HepG2 (cell line): ENCODE results near the gene LOXL3. TPM values are rescaled to one million over a fixed set of nuclear protein-coding genes. Genes with fewer than 3 reads are reported as not detected.

Experiments used
- ATAC-seq: fragments of 200-7000 bp; cut with Tn5 transposase; 3 replicates; pipeline ENCODE4 v1.9.1; 2020; ENCODE audit warnings: mild to moderate bottlenecking, moderate library complexity
- Bru-seq: library from RNA; stranded (reverse); fragments of 400-500 nt; gene quantifications from one replicate; lab custom pipeline; 2021; lab: Mats Ljungman, UMichigan
- BruChase-seq, 2 experiments: library from RNA; stranded (reverse); fragments of 400-500 nt; gene quantifications; one replicate each; lab custom pipeline; 2021; lab: Mats Ljungman, UMichigan
- BruUV-seq: library from RNA; stranded (reverse); fragments of 400-500 nt; replicated peaks from 2 replicates; lab custom pipeline; 2021; lab: Mats Ljungman, UMichigan
- CTCF ChIA-PET: fragments of 300-600 bp; formaldehyde crosslinking; extraction: SDS; loops from one replicate; lab custom pipeline; 2021; ENCODE audit warnings: low total read pairs, inconsistent platforms, low intra/inter-chr PET ratio; lab: Yijun Ruan, JAX
- POLR2A ChIA-PET: fragments of 350-600 bp; sonication (Branson Sonifier 250); formaldehyde crosslinking; loops from one replicate; lab custom pipeline; 2020; ENCODE audit warnings: antibody characterized with exemption, inconsistent platforms; lab: Yijun Ruan, JAX
- DNase-seq: peaks from one replicate; pipeline ENCODE4 v3.0.0-alpha.2; 2015; ENCODE audit warnings: low spot score
- FAIRE-seq: peaks from 3 replicates; lab custom pipeline; 2011; peaks lifted over from hg19 to GRCh38; lab: Jason Lieb, UNC
- H2AFZ ChIP-seq: one replicate; pipeline ENCODE4 v1.6.1; 2011; ENCODE audit warnings: low read length, inconsistent platforms
- H3K27ac ChIP-seq: fragments of 300-600 bp; 3 replicates; pipeline ENCODE4 v1.8.0; 2011; ENCODE audit warnings: mixed run types, mild to moderate bottlenecking, mixed read lengths, low read length, inconsistent platforms; ENCODE audit not compliant: insufficient read depth; ENCODE audit errors: extremely low read length
- H3K27me3 ChIP-seq, 2 experiments: fragments of 200-600 bp in 1 of 2; 2 replicates in 1 of 2; 3 replicates in 1 of 2; pipeline versions ENCODE4 v1.6.0 to v1.8.0; 2011; ENCODE audit warnings: low read length in 2 of 2, mild to moderate bottlenecking in 2 of 2, moderate library complexity in 2 of 2, inconsistent platforms in 1 of 2; ENCODE audit not compliant: insufficient read depth in 2 of 2, control insufficient read depth in 1 of 2
- H3K36me3 ChIP-seq, 2 experiments: fragments of 200-600 bp in 1 of 2; replicated peaks in 1 of 2; 2 replicates in 1 of 2; 3 replicates in 1 of 2; pipeline versions ENCODE4 v1.5.1 to v1.8.0; 2011; ENCODE audit warnings: low read length in 2 of 2, inconsistent platforms in 1 of 2; ENCODE audit not compliant: insufficient read depth in 2 of 2, control insufficient read depth in 1 of 2
- H3K4me1 ChIP-seq: 2 replicates; pipeline ENCODE4 v1.5.1; 2012; ENCODE audit warnings: low read length, inconsistent platforms; ENCODE audit not compliant: insufficient read depth
- H3K4me2 ChIP-seq: 2 replicates; pipeline ENCODE4 v1.6.0; 2011; ENCODE audit warnings: low read depth, low read length, inconsistent platforms
- H3K4me3 ChIP-seq, 3 experiments: fragments of 200-600 bp in 1 of 3; sonication (generic), shearing (Covaris generic) in 1 of 3; replicated peaks in 1 of 3; 2 replicates each; pipeline ENCODE4 v1.5.1; 2011 to 2016; ENCODE audit warnings: low read length in 3 of 3, inconsistent platforms in 2 of 3, low read depth in 2 of 3, mild to moderate bottlenecking in 2 of 3, control low read depth in 1 of 3, mixed read lengths in 1 of 3; ENCODE audit not compliant: insufficient read depth in 1 of 3
- H3K79me2 ChIP-seq: one replicate; pipeline ENCODE4 v1.6.1; 2011; ENCODE audit warnings: low read length, inconsistent platforms; ENCODE audit not compliant: insufficient read depth
- H3K9ac ChIP-seq: 2 replicates; pipeline ENCODE4 v1.6.0; 2011; ENCODE audit warnings: mild to moderate bottlenecking, low read depth, low read length, inconsistent platforms; ENCODE audit not compliant: insufficient read depth
- H3K9me3 ChIP-seq: 2 replicates; pipeline ENCODE4 v1.5.1; 2012; ENCODE audit warnings: mild to moderate bottlenecking, low read length
- H4K20me1 ChIP-seq: 2 replicates; pipeline ENCODE4 v1.6.0; 2011; ENCODE audit warnings: inconsistent platforms, mild to moderate bottlenecking, low read length, moderate library complexity; ENCODE audit not compliant: insufficient read depth
- ATF7 ChIP-seq, 2 experiments: fragments of 450-650 bp in 1 of 2; sonication (generic) in 1 of 2; formaldehyde crosslinking in 1 of 2; IDR thresholded peaks; 2 replicates each; pipeline versions ENCODE4 v1.4.0 to v1.6.1; 2016 to 2020; ENCODE audit warnings: antibody characterized with exemption in 1 of 2, mild to moderate bottlenecking in 1 of 2, missing genetic modification reagents in 1 of 2
- CHD4 ChIP-seq: fragments of 200-600 bp; sonication (generic); IDR thresholded peaks from 2 replicates; pipeline ENCODE4 v1.7.0; 2017; ENCODE audit warnings: mild to moderate bottlenecking, low read length, borderline replicate concordance
- GATA4 ChIP-seq: sonication (generic); IDR thresholded peaks from 2 replicates; pipeline ENCODE4 v1.6.1; 2016; ENCODE audit warnings: antibody characterized with exemption, low read depth, borderline replicate concordance
- MEIS1 ChIP-seq: sonication (generic); formaldehyde crosslinking; IDR thresholded peaks from 2 replicates; pipeline ENCODE4 v1.9.0; 2021; ENCODE audit warnings: mild to moderate bottlenecking, missing genetic modification reagents, moderate library complexity, borderline replicate concordance
- POGZ ChIP-seq: sonication (generic); formaldehyde crosslinking; IDR thresholded peaks from 2 replicates; pipeline ENCODE4 v1.4.0; 2020; ENCODE audit warnings: mild to moderate bottlenecking, missing genetic modification reagents
- RFXAP ChIP-seq: sonication (generic); formaldehyde crosslinking; IDR thresholded peaks from 2 replicates; pipeline ENCODE4 v1.4.0; 2020; ENCODE audit warnings: missing genetic modification reagents, borderline replicate concordance
- SMARCE1 ChIP-seq: fragments of 450-650 bp; IDR thresholded peaks from 2 replicates; pipeline ENCODE4 v1.6.1; 2017; ENCODE audit warnings: borderline replicate concordance
- SRSF4 ChIP-seq: fragments of 200-400 bp; formaldehyde crosslinking; IDR thresholded peaks from one replicate; pipeline ENCODE4 v1.6.1; 2018; ENCODE audit warnings: mild to moderate bottlenecking, low read depth, low read length, moderate library complexity; ENCODE audit not compliant: poor library complexity, severe bottlenecking
- TRIM22 ChIP-seq: fragments of 450-650 bp; IDR thresholded peaks from 2 replicates; pipeline ENCODE4 v1.6.1; 2017
- ZNF207 ChIP-seq: fragments of 450-650 bp; IDR thresholded peaks from 2 replicates; pipeline ENCODE4 v1.6.1; 2016; ENCODE audit warnings: antibody characterized with exemption, borderline replicate concordance
- ZNF335 ChIP-seq: sonication (generic); formaldehyde crosslinking; IDR thresholded peaks from 2 replicates; pipeline ENCODE4 v1.4.0; 2020; ENCODE audit warnings: missing genetic modification reagents
- ZNF451 ChIP-seq: sonication (generic); formaldehyde crosslinking; IDR thresholded peaks from 2 replicates; pipeline ENCODE4 v1.5.0; 2020; ENCODE audit warnings: mild to moderate bottlenecking, missing genetic modification reagents
- ZNF792 ChIP-seq: IDR thresholded peaks from 2 replicates; pipeline ENCODE4 v1.6.1; 2016
- ZNF850 ChIP-seq: sonication (generic); formaldehyde crosslinking; conservative IDR thresholded peaks from 2 replicates; pipeline ENCODE4 v1.9.0; 2021; ENCODE audit warnings: mild to moderate bottlenecking, missing genetic modification reagents
- ZNF878 ChIP-seq: sonication (generic); formaldehyde crosslinking; IDR thresholded peaks from 2 replicates; pipeline ENCODE4 v1.8.1; 2023; ENCODE audit warnings: mild to moderate bottlenecking, missing genetic modification reagents, moderate library complexity
- ZSCAN31 ChIP-seq: sonication (generic); formaldehyde crosslinking; IDR thresholded peaks from 2 replicates; pipeline ENCODE4 v1.5.0; 2020; ENCODE audit warnings: low read depth, mild to moderate bottlenecking, missing genetic modification reagents
- WGBS: methylation state at CpG from one replicate; pipeline ENCODE4 v1.1.6; 2017; ENCODE audit warnings: low lambda C conversion rate; 5-methylcytosine and 5-hydroxymethylcytosine counted together
- in situ Hi-C: cut with HindIII; loops from 2 replicates; pipeline ENCODE4 v1.10.0; 2017; ENCODE audit warnings: low pct_unique_long_range_greater_than_20kb; ENCODE audit not compliant: extremely low pct_ligation_motif_present
- intact Hi-C: fragments of 100-400 bp; cut with micrococcal nuclease; formaldehyde crosslinking; loops from one replicate; pipeline ENCODE4 v1.10.0; 2022; ENCODE audit not compliant: unreplicated experiment
- long read RNA-seq, 2 experiments: library from RNA in 1 of 2; library from polyadenylated mRNA in 1 of 2; stranded (forward) in 1 of 2; unstranded in 1 of 2; transcript quantifications; one replicate each; pipeline ENCODE4 v2.0.0, GENCODE V29; 2019 to 2022
- polyA minus RNA-seq, 3 experiments: library from RNA; depleted of rRNA, polyadenylated mRNA; stranded (reverse); fragments of >200 nt; gene quantifications; 2 replicates each; pipeline ENCODE4 v1.2.3, GENCODE V29; 2011; ENCODE audit warnings: low replicate concordance in 1 of 3
- polyA plus RNA-seq, 8 experiments: library from polyadenylated mRNA; depleted of rRNA in 3 of 8; stranded (reverse) in 7 of 8; unstranded in 1 of 8; fragments of >200 nt; fragmentation: Illumina TruSeq in 4 of 8; extraction: Trizol in 4 of 8; gene quantifications; 2 replicates each; pipeline versions ENCODE4 v1.2.1 to v1.2.3, GENCODE V29; 2011 to 2016; ENCODE audit warnings: low read depth in 4 of 8, missing spikeins in 1 of 8, mixed read lengths in 1 of 8; ENCODE audit not compliant: insufficient read depth in 1 of 8
- total RNA-seq, 5 experiments: library from RNA; depleted of rRNA; stranded (reverse); fragments of >200 nt; fragmentation: Illumina TruSeq; extraction: Trizol; gene quantifications; 2 replicates each; pipeline ENCODE4 v1.2.3, GENCODE V29; 2016; ENCODE audit warnings: low read depth in 1 of 5

The LOXL3 gene
- total RNA-seq (2016; rRNA removed; fragmentation: Illumina TruSeq; extraction: Trizol) (0.39 and 0.55 TPM in 2 replicates), polyA plus RNA-seq (2011; rRNA removed) (6.5 and 7.2 TPM in 2 replicates), polyA minus RNA-seq (2011; rRNA and poly(A)+ RNA removed; ENCODE audit: low replicate concordance) (0.72 and 6.0 TPM in 2 replicates), Bru-seq, nascent RNA (percentile 31 among the genes with signal in this experiment), BruChase-seq, experiment 1, labeled RNA remaining after a 6-hour chase (percentile 27 among the genes with signal in this experiment), BruChase-seq, experiment 2, labeled RNA remaining after a 2-hour chase (percentile 28 among the genes with signal in this experiment)
- not detected in 2 replicates for total RNA-seq (2016; cell fraction: cytosol; rRNA removed; fragmentation: Illumina TruSeq; extraction: Trizol; ENCODE audit: low read depth)
- 0.36 and 0.82 TPM in 2 replicates for total RNA-seq (2016; cell fraction: insoluble cytoplasmic fraction; rRNA removed; fragmentation: Illumina TruSeq; extraction: Trizol)
- 0.09 and 0.10 TPM in 2 replicates for total RNA-seq (2016; cell fraction: membrane; rRNA removed; fragmentation: Illumina TruSeq; extraction: Trizol)
- total RNA-seq (2016; cell fraction: nucleus; rRNA removed; fragmentation: Illumina TruSeq; extraction: Trizol): 0.60 and 0.84 TPM in 2 replicates
- polyA plus RNA-seq (2011; cell fraction: cytosol; rRNA removed): 6.0 and 6.6 TPM in 2 replicates
- polyA plus RNA-seq (2011; cell fraction: nucleus; rRNA removed): 9.6 and 11.7 TPM in 2 replicates
- polyA plus RNA-seq (2012): 4.3 and 13.1 TPM in 2 replicates
- polyA plus RNA-seq (2016; cell fraction: cytosol; fragmentation: Illumina TruSeq; extraction: Trizol; ENCODE audit: low read depth): 0.19 TPM in 1 of 2 replicates, not detected in the other
- 0.13 and 0.20 TPM in 2 replicates for polyA plus RNA-seq (2016; cell fraction: insoluble cytoplasmic fraction; fragmentation: Illumina TruSeq; extraction: Trizol; ENCODE audit: low read depth)
- 0.07 and 0.14 TPM in 2 replicates for polyA plus RNA-seq (2016; cell fraction: membrane; fragmentation: Illumina TruSeq; extraction: Trizol; ENCODE audit: low read depth)
- 1.2 and 1.6 TPM in 2 replicates for polyA plus RNA-seq (2016; cell fraction: nucleus; fragmentation: Illumina TruSeq; extraction: Trizol; ENCODE audit: insufficient read depth, low read depth)
- polyA minus RNA-seq (2011; cell fraction: cytosol; rRNA and poly(A)+ RNA removed): 1.9 and 5.7 TPM in 2 replicates
- 4.0 TPM in 2 replicates for polyA minus RNA-seq (2011; cell fraction: nucleus; rRNA and poly(A)+ RNA removed)
- long read RNA-seq, experiment 1, partial matches to known transcripts: 2 of 6 reads
- long read RNA-seq, experiment 1, other reads (novel, unspliced or antisense): 0 of 6 reads
- long read RNA-seq, experiment 2, partial matches to known transcripts: 1 of 2 reads
- long read RNA-seq, experiment 2, other reads (novel, unspliced or antisense): 1 of 2 reads

GRCh38 chr2:74553892-74554819 lies at the start of gene LOXL3, which contains the start of gene DOK1:
Gene LOXL3, minus strand, starts transcription at chr2:74553942. Its CDS starts 1,308 bp downstream, at chr2:74552634.
Gene DOK1, plus strand, starts transcription at chr2:74554720. Its CDS starts 35 bp downstream, at chr2:74554755.
- POLR2A ChIA-PET: interaction anchor here (0.7 to 1.7 kb wide), 4 partner anchors 24 to 72 kb away, joined by 4 to 5 read pairs (median 4); partner anchors contain the start of genes AUP1, CCDC142, HTRA2 and PCGF1
- H4K20me1 ChIP-seq: no peaks in the 10 kb centered on the region
- intact Hi-C loops: no loop called here
- H3K27me3 ChIP-seq: peaks cover 3 to 21% of the 10 kb centered on the region in 2 experiments; a peak in 2 of 5 replicates
- FAIRE-seq: peak; percentile 44
- no peak within 1 kb of the TSS for H3K27ac ChIP-seq
- 7% methylated on average over 38 of the region's 73 CpGs for WGBS
- in situ Hi-C loops: no loop called here
- no peaks in the 10 kb centered on the region for H3K9me3 ChIP-seq
- CTCF ChIA-PET: no interaction called here
- H3K9ac ChIP-seq: peak within 1 kb of the TSS; percentile 45
- peak within 1 kb of the TSS; percentile 62 to 69 (median 69) for H3K4me3 ChIP-seq
- ATAC-seq: peak; percentile 49
- H3K4me1 ChIP-seq: peaks cover 69% of the 10 kb centered on the region
- no peaks in the 10 kb centered on the region for H3K36me3 ChIP-seq
- no peaks in the 10 kb centered on the region for H3K79me2 ChIP-seq
- peak within 1 kb of the TSS; percentile 92 for H3K4me2 ChIP-seq
- BruUV-seq: no TSS peak
- H2AFZ ChIP-seq: peak within 1 kb of the TSS; percentile 31
- peak; percentile 69 for DNase-seq
- TF ChIP-seq ATF7 (IDR thresholded peaks at IDR 0.05) (peak; percentile 97), ATF7 (CRISPR knock-in tag; IDR thresholded peaks at IDR 0.05) (peak; percentile 93), ZNF878 (CRISPR knock-in tag) (no peak), ZNF850 (no peak), POGZ (CRISPR knock-in tag) (0 out of 2 replicates have a peak, but pooled peaks have one; percentile 40), GATA4 (no peak), ZNF335 (CRISPR knock-in tag) (no peak), TRIM22 (no peak), RFXAP (CRISPR knock-in tag) (no peak), ZNF207 (no peak), MEIS1 (CRISPR knock-in tag) (no peak), SMARCE1 (no peak), ZNF451 (CRISPR knock-in tag) (no peak), SRSF4 (no peak), ZSCAN31 (CRISPR knock-in tag) (no peak), ZNF792 (no peak), CHD4 (no peak)
